Mononuclear cell (primary cell): ENCODE measurements around the gene NR2E3. TPM values are rescaled to one million over a fixed set of nuclear protein-coding genes. Genes with fewer than 3 reads are reported as not detected.

Experiments
- H3K27me3 ChIP-seq: 2 replicates; pipeline ENCODE4 v1.6.0; 2011; ENCODE audit warnings: low read length, control low read depth; ENCODE audit not compliant: insufficient read depth
- H3K4me1 ChIP-seq: 2 replicates; pipeline ENCODE4 v1.5.1; 2011; ENCODE audit warnings: mild to moderate bottlenecking, low read length, control low read depth; ENCODE audit not compliant: insufficient read depth
- H3K4me3 ChIP-seq: 2 replicates; pipeline ENCODE4 v1.5.1; 2011; ENCODE audit warnings: mild to moderate bottlenecking, low read length, moderate library complexity
- H3K9me3 ChIP-seq: 2 replicates; pipeline ENCODE4 v1.5.1; 2011; ENCODE audit warnings: low read depth, mild to moderate bottlenecking, control low read depth, low read length
- total RNA-seq: library from RNA; depleted of rRNA; stranded (reverse); fragments of >200 nt; gene quantifications from one replicate; pipeline ENCODE4 v1.2.3, GENCODE V29; 2012

NR2E3 gene
- not detected for total RNA-seq

DNA sequence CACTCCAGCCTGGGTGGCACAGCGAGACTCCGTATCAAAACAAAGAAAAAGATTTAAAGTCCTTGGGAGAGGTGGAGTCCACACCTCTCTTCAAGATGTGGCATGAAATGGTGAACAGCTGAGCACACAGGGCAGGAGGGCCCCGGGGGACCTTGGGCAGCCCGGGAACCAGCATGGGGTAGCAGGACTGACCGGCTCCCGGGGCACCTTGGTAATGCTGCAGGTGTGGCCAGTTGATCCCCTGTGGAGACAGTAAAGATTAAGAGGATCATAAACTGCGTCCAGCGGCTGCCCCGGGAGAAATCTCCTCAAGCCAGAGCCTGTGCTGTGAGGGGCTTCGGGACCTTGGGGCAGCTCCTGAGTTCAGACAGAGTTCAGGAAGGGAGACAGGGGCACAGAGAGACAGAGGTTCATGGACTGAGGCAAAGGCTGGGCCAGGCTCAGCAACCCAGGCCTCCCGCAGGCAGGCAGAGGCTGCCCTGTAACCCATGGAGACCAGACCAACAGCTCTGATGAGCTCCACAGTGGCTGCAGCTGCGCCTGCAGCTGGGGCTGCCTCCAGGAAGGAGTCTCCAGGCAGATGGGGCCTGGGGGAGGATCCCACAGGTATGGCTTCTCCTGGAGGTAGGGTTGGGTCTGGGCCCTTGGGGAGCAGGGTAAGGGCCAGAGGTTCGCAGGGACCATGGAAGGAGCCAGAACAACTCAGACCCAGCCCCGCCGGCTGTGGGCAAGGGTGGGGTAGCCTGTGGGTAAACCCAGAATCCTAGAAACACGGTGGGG is at the start of gene NR2E3:
Gene NR2E3, plus strand, starts transcription at position 299 of the 780 bp plus-strand sequence. Its CDS starts 190 bp downstream, at position 489.
- no peaks in the 10 kb centered on the region for H3K27me3 ChIP-seq
- H3K4me1 ChIP-seq: no peaks in the 10 kb centered on the region
- no peaks in the 10 kb centered on the region for H3K9me3 ChIP-seq
- no peak within 1 kb of the TSS for H3K4me3 ChIP-seq

DNA sequence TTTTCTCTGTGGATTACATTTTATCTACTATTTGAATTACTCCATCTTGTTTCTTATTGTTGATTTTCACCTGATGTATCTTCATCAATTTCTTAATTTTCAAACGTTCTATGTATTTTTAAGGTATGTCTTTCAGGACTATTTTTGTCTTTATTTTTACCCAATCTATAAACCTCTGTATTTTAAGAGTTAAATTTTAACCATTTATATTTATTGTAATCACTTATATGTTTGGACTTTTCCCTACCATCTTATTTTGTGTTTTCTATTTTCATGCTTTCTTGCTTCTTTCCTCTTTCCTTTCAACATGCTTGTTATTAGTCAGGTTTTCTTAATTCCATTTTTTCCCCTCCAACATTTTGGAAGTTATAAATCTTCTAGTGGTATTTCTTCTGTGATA is 49.5 kb upstream of the NR2E3 start:
- H3K27me3 ChIP-seq: no peaks in the 10 kb centered on the region
- H3K4me3 ChIP-seq: no peak overlapping the region
- peaks cover 10% of the 10 kb centered on the region for H3K9me3 ChIP-seq
- H3K4me1 ChIP-seq: no peaks in the 10 kb centered on the region

DNA sequence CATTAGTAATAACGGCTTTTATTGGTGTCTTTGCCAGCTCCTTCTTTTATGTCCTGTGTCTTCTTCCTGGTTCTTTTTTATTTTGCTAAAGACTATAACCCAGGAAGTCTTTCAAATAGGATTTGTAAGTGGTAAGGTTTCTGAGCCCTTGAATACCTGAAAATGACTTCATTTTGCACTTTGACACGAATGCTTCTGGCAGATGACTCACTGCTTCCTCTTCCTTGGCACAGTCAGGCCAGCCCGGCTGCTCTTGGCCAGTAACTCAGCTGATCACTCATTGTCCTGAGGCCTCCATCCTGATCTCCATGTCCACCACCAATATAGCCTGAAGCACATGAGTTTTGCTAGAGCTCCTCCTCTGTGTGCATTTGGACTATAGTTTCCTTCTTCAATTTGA is 48.7 kb upstream of the NR2E3 start:
- Histone ChIP-seq H3K4me1 (no peaks in the 10 kb centered on the region), H3K27me3 (no peaks in the 10 kb centered on the region), H3K4me3 (no peak overlapping the region), H3K9me3 (peaks cover 10% of the 10 kb centered on the region)

DNA sequence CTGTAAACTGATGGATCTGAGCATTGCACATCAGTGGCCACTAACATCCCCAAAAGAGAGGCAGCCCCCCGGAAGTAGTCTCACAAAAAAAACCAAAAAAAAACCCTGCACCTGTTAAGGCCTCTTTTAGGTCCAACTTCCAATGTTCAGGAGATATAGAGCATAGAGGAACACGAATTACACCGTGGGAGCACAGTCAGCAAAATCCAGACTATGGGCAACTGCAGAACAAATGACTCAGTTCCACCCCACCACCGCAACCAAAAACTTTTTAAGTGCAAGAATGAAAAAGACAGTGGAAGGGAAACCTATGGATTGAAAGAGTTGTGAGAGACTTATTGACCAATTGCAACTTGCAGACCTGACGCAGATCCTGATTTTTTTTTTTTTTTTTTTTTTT is 42.2 kb upstream of the NR2E3 start:
- Histone ChIP-seq H3K4me3 (no peak overlapping the region), H3K27me3 (no peaks in the 10 kb centered on the region), H3K4me1 (no peaks in the 10 kb centered on the region), H3K9me3 (no peaks in the 10 kb centered on the region)

DNA sequence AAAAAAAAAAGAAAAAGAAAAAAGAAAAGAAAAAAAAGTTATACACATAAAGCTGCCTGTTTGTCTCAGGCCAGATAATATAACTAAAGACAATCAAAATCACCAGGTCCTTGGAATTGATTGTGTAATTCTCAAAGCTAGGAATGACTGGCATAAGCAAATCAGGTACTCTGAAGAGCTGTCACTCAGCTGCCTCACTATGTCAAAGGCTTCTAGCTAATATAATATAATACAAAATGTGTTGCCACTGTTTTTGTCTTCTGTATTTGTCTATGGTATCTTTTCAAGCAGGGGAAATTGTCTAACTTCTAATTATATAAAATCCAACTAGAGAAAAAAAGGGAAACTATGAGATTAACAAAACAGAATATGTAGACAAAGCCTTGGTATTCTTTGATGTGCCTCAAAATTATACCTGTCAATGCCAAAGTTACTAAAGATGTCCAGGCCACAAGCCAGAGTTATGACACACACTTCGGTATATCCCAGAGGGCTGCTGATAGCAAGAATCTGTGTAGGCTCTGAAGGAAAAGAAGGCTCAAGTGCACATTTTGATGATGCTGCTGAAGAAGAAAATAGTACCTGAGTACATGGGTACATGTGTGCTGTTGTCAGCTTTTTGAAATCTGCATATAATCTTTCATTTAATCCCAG is 37.0 kb upstream of the NR2E3 start:
- no peak overlapping the region for H3K4me3 ChIP-seq
- H3K9me3 ChIP-seq: no peaks in the 10 kb centered on the region
- no peaks in the 10 kb centered on the region for H3K4me1 ChIP-seq
- no peaks in the 10 kb centered on the region for H3K27me3 ChIP-seq

DNA sequence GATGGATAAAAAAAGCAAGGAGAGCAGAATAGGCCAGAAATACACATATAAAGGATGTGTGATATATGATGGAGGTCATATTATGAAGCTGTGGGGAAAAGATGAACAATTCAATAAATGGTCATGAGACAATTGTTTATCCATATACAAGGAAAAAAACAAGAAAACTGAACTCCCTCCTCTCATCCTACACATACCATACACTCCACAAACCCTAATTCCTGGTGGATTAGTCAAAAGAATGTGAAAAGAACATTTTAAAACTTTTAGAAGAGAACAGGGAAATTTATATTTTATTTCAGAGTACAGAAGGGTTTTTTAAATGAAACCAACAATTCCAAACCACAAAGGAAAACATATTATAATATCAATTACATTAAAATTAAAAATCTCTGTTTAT is 34.5 kb upstream of the NR2E3 start:
- H3K4me3 ChIP-seq: no peak overlapping the region
- no peaks in the 10 kb centered on the region for H3K9me3 ChIP-seq

DNA sequence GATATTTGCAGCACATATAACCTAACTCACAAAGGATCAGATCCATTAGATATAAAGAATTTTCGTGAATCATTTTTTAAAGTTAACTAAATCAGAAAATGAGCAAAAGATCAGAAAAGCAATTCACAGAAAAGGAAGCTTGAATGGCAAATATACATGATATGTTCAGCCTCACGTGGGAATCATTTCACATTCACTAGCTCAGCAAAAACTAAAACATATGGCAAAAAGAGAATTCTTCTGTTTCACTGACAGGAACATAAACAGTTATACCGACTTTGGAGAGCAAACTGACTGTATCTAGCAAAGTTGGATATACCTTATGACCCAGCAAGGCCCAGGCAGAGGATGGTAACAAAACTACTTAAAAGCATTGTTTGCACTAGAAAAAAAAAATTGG is 34.0 kb upstream of the NR2E3 start:
- H3K9me3 ChIP-seq: no peaks in the 10 kb centered on the region
- H3K27me3 ChIP-seq: no peaks in the 10 kb centered on the region
- H3K4me3 ChIP-seq: no peak overlapping the region
- H3K4me1 ChIP-seq: no peaks in the 10 kb centered on the region

More for the DNA sequence above, 34.5 kb upstream of the NR2E3 start:
- Histone ChIP-seq H3K4me1 (no peaks in the 10 kb centered on the region), H3K27me3 (no peaks in the 10 kb centered on the region)

DNA sequence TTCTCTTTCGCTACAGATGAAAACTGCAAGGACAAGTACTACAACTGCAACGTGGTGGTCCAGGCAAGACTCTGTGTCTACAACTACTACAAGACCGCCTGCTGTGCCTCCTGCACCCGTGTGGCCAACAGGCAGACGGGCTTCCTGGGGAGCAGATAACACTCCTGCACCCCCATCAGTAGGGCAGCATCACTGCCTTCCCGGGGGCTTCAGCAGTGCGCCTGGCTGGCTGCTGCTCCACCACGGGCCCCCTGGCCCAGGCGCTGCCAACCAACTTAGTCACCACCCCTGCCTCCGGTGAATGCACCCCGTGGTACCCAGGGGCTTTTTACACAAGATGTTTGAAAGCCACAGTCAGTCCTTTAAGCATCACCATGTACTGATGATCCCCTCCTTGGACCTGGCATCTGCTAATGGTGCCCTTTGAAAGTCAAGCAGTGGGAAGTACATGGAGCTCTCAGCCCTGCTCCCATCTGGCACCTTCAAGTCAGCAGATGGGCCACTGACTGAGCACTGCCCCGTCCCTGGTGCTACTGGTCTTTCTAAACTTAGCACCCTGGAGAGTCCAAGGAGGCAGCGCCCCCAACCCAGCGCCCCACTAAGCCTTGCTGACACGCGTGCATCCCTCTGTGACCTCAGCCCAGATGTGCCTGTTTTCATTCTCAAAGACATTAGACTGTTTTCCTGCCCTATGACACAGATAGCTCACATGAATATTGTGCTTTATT is 33.0 kb upstream of the NR2E3 start:
- no peak overlapping the region for H3K4me3 ChIP-seq
- H3K4me1 ChIP-seq: no peaks in the 10 kb centered on the region
- no peaks in the 10 kb centered on the region for H3K27me3 ChIP-seq
- no peaks in the 10 kb centered on the region for H3K9me3 ChIP-seq

DNA sequence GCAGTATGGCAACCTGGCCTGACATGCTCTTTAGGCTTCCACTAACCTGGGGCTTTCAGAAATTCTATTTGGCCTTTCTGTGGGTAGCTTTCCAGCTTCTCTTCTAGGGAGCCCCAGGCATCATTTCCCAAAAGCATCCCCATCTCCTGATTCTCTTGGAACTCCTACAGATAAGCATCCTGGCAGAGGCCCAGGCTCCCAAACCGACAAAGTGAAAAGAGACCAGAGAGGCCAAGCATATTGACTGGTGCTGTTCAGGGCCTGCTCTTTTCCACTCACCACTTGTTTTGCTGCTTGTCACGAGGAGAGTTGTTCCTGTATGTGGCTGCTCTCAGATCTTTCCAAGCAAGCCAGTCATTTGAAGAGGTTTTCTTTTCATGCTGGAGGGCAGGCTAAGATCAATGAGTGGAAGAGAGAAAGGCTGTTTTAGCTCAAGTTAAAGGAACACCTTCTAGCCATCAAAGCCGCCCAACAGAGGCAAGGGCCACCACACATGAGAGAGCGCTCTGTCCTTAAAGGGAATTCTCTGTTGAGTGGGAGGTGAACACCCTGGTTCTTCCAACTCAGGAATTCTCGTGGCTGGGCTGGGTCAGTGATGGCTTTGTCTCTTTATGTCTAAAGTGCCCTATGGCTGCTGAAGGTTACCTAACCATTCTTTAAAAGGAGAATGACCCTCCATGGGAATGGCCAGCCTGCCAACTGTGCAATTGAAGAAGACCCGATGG is 31.1 kb upstream of the NR2E3 start:
- Histone ChIP-seq H3K9me3 (no peaks in the 10 kb centered on the region), H3K4me3 (no peak overlapping the region), H3K4me1 (no peaks in the 10 kb centered on the region), H3K27me3 (no peaks in the 10 kb centered on the region)

DNA sequence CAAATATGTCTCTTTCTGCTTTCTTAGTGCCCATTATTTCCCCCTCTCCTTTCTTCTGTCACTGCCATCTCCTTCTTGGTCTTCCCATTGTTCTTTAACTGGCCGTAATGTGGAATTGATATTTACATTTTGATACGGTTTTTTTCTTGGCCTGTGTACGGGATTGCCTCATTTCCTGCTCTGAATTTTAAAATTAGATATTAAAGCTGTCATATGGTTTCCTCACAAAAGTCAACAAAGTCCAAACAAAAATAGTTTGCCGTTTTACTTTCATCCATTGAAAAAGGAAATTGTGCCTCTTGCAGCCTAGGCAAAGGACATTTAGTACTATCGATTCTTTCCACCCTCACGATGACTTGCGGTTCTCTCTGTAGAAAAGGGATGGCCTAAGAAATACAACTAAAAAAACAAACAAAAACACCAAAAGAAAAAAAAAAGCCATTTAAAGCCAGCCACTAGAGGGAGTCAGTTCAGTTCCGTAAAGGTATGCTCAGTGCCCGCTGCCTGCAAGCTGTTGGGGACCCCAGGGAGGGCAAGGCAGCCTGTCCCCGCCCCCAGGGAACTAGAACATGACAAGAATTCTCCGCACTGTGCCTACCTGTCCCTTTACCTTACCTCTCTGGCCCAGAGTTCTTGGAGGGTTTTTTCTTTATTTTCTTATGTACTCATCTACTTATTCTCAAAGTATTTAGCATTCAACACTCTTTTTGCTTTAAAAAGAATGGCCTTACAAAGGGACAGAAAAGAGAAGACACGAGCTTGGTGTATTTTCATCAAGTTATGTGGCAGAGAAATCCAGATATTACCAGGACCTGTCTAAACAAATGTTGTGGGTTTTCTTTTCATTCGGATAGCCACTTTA is 30.0 kb upstream of the NR2E3 start:
- Histone ChIP-seq H3K4me1 (no peaks in the 10 kb centered on the region), H3K4me3 (no peak overlapping the region), H3K9me3 (no peaks in the 10 kb centered on the region), H3K27me3 (no peaks in the 10 kb centered on the region)

DNA sequence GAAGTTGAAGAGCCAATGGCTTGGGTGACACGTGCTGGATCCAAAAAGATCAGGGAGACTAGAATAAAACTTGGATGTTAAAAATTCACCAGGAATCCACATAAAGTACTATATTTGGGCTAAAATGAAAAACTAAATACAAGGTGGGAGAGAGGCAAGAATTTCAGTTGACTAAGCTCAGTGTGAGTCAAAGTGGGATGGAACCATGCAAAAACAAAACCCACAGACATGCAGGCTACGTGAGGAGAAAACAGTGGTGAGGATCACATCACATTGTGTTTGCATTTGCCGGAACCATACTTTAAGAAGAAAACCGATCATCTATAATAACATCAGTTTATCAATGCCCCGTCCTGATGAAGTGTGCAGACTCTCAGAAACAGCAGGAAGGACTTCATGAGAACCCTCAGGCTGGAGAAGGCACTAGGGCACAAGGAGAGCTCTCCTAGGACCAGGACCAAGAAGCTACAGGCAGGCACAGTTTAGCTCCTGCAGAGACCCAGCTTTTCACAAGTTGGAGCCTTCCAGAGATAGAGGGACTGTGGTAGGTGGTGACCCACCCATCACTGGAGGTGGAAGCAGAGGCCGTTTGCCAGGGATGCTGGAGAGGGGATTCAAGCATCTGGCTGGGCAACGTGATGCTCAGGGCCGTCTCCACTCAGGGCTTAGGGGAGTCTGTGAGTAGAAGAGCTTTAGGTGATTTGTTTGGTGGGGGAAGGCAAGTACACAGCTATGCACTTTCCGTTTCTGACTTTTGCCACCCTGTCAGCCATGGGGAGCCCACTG is 29.0 kb upstream of the NR2E3 start:
- Histone ChIP-seq H3K9me3 (no peaks in the 10 kb centered on the region), H3K4me1 (no peaks in the 10 kb centered on the region), H3K4me3 (no peak overlapping the region), H3K27me3 (no peaks in the 10 kb centered on the region)

DNA sequence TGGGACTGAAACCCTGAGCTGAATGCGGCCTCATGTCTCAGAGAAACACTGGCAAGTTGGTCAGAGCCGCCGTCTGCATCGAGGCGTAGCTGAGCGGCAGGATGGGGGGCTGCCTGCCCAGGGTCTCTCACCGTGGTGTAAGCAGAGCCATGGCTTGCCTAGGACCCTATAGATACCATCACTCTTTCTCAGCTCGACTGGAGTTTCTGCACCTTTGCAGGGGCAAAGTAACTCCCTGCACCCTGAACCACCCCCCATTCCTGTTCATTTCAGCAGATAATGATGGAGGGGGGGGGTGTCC is 28.4 kb upstream of the NR2E3 start:
- Histone ChIP-seq H3K4me1 (no peaks in the 10 kb centered on the region), H3K4me3 (no peak overlapping the region), H3K27me3 (no peaks in the 10 kb centered on the region), H3K9me3 (no peaks in the 10 kb centered on the region)

DNA sequence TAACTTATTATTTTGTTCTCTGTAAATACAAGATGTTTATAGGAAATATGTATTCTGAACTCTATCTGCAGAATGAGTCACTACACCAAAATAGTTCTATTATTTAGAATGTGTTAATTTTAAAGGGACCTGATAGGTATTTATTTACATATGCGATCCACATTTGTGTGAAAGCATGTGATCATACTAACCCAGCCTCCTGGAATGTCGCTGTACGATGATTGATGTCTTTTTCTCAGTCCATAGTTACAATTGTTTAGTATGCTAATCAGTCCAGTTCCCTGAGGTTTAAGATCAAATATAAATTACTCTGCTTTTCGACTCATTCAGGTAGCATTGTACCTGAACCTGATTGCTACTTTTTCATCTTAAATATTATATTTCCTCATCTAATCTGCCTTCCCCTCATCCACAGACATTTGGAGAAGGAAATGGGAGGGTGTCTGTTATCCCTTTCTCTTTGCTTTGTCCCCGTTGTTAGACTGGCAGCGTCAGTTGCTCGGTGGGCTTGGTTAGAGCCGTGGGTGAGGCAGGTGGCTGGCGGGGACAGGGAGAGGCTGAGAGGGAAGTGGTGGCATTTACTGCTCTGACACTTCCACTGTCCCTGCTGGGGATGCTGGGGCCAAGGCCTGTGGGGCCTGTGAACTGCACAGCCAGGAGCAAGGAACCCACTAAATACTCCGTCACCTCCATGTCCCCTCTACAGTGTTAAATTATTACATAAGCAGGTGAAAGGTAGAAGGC is 27.8 kb upstream of the NR2E3 start:
- Histone ChIP-seq H3K4me3 (no peak overlapping the region), H3K9me3 (no peaks in the 10 kb centered on the region), H3K4me1 (no peaks in the 10 kb centered on the region), H3K27me3 (no peaks in the 10 kb centered on the region)
